GM19193 (cell line): ENCODE results near the gene SLC8A3.

ENCODE experiments used
- POLR2A ChIP-seq: IDR thresholded peaks from 4 replicates; pipeline ENCODE4 v1.6.1; 2011; ENCODE audit not compliant: insufficient read depth, insufficient read length; ENCODE audit errors: extremely low read depth

The SLC8A3 gene

GRCh38 chr14:70067810-70068209 is 120.9 kb downstream of the SLC8A3 start:
- no peak for TF ChIP-seq POLR2A

GRCh38 chr14:70064136-70064865 is 124.5 kb downstream of the SLC8A3 start:
- no peak for TF ChIP-seq POLR2A

GRCh38 chr14:70061108-70061507 is 127.6 kb downstream of the SLC8A3 start:
- TF ChIP-seq POLR2A: no peak

- TF ChIP-seq POLR2A: no peak
These were observed 129.2 kb downstream of the SLC8A3 start for GRCh38 chr14:70059545-70059944.

- no peak for TF ChIP-seq POLR2A
These were observed 131.1 kb downstream of the SLC8A3 start for GRCh38 chr14:70057519-70058136.

- TF ChIP-seq POLR2A: no peak
These were observed 135.8 kb downstream of the SLC8A3 start for GRCh38 chr14:70052990-70053389.

- no peak for TF ChIP-seq POLR2A
These were observed 138.6 kb downstream of the SLC8A3 start for GRCh38 chr14:70050136-70050535.

GRCh38 chr14:70049605-70050004 is 139.1 kb downstream of the SLC8A3 start:
- no peak for TF ChIP-seq POLR2A

GRCh38 chr14:70048313-70048654 is 140.5 kb downstream of the SLC8A3 start:
- no peak for TF ChIP-seq POLR2A

- no peak for TF ChIP-seq POLR2A
These were observed 141.0 kb downstream of the SLC8A3 start for GRCh38 chr14:70047598-70048312.

GRCh38 chr14:70045844-70046535 is 142.8 kb downstream of the SLC8A3 start:
- TF ChIP-seq POLR2A: no peak

- TF ChIP-seq POLR2A: no peak
These were observed 143.4 kb downstream of the SLC8A3 start for GRCh38 chr14:70045310-70045709.

GRCh38 chr14:70043001-70043400 is 145.8 kb downstream of the SLC8A3 start:
- TF ChIP-seq POLR2A: no peak

GRCh38 chr14:70036665-70037064 is 152.1 kb downstream of the SLC8A3 start:
- no peak for TF ChIP-seq POLR2A

GRCh38 chr14:70034257-70034656 is 154.5 kb downstream of the SLC8A3 start:
- TF ChIP-seq POLR2A: no peak

GRCh38 chr14:70033561-70033960 is 155.2 kb downstream of the SLC8A3 start:
- TF ChIP-seq POLR2A: no peak

- TF ChIP-seq POLR2A: no peak
These were observed 155.6 kb downstream of the SLC8A3 start for GRCh38 chr14:70033116-70033515.
